Stimulated activated naive B cell treated with anti-CD40 and anti-IgM and Interleukin-4, amounts not matched to agents 10 μg/mL and 1 μg/mL and 100 μg/mL, for 72 hours (primary cell): ENCODE results near the gene ISX.

Source experiments
- ATAC-seq, 2 donors: fragments of 150-1000 bp; cut with Tn5 transposase; replicated peaks; 2 replicates each; pipeline ENCODE4 v1.10.0; 2021; ENCODE audit warnings: moderate library complexity in 1 of 2
- DNase-seq: peaks from one replicate; pipeline ENCODE4 v3.0.0; 2021
- H3K27ac Mint-ChIP-seq: one replicate; pipeline ENCODE4 v1.8.0; 2022; ENCODE audit warnings: mild to moderate bottlenecking, mixed read lengths
- H3K27me3 Mint-ChIP-seq, 2 donors: one replicate each; pipeline ENCODE4 v1.8.0; 2022; ENCODE audit warnings: mixed read lengths in 2 of 2
- H3K36me3 Mint-ChIP-seq, 2 donors: one replicate each; pipeline ENCODE4 v1.8.0; 2022; ENCODE audit warnings: mixed read lengths in 2 of 2, mild to moderate bottlenecking in 1 of 2
- H3K4me1 Mint-ChIP-seq, 2 donors: one replicate each; pipeline ENCODE4 v1.8.0; 2022; ENCODE audit warnings: mixed read lengths in 2 of 2, mild to moderate bottlenecking in 1 of 2
- H3K4me3 Mint-ChIP-seq, 2 donors: one replicate each; pipeline ENCODE4 v1.8.0; 2022; ENCODE audit warnings: mild to moderate bottlenecking in 2 of 2, mixed read lengths in 2 of 2, moderate library complexity in 1 of 2
- H3K9me3 Mint-ChIP-seq, 2 donors: one replicate each; pipeline ENCODE4 v1.8.0; 2022; ENCODE audit warnings: mixed read lengths in 2 of 2, mild to moderate bottlenecking in 1 of 2

ISX gene

DNA sequence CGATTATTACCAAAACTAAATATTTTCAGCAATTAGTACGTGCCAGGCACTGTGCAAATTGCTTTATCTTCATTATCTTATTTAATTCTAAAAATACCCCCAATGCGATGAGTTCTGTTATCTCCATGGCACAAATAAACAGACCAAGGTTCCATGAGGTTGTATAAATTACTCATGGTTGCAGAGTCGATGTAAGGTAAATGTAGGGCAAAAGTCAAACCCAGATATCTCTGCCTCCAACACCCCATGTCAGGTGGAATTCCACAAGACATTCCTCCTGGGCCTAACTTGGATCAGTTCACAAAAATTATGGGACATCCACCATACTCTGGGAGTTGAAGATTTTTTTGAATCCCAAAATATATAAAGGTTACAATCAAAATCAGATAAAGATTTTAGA, 43.7 kb downstream of the ISX start:
- H3K36me3 Mint-ChIP-seq: no peaks in the 10 kb centered on the region
- peaks cover 0 to 2% of the 10 kb centered on the region in 2 donors for H3K4me1 Mint-ChIP-seq
- ATAC-seq (no peak), DNase-seq (no peak)
- H3K4me3 Mint-ChIP-seq: no peak overlapping the region
- peaks cover 13 to 22% of the 10 kb centered on the region in 2 donors for H3K27me3 Mint-ChIP-seq
- H3K27ac Mint-ChIP-seq: no peak overlapping the region
- H3K9me3 Mint-ChIP-seq: peaks cover 5 to 9% of the 10 kb centered on the region in 2 donors

DNA sequence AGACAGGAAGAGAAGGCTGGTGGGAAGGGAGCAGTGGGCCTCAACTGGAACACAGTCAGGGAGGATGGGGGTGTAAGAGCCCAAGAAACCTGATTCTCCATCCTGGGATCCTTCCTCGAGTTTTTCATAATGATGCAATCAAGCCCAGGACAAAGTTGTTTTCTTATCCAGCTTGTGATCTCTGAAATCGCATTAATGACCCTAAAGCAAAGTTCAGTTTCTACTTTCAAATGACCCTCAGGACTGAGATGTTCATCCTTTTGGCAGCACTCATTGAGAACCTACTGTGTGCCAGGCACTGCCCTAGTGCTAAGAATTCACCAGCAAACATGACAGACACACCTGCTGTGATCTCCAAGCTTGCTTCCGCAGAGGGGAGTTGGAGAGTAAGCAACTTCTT, 45.3 kb downstream of the ISX start:
- Mint-ChIP-seq H3K36me3 (no peaks in the 10 kb centered on the region), H3K9me3 (peaks cover 5 to 9% of the 10 kb centered on the region in 2 donors), H3K27ac (no peak overlapping the region), H3K4me1 (peaks cover 0 to 4% of the 10 kb centered on the region in 2 donors), H3K27me3 (peaks cover 13 to 19% of the 10 kb centered on the region in 2 donors), H3K4me3 (no peak overlapping the region)
- DNase-seq (no peak), ATAC-seq (no peak)

GRCh38 chr22:35113341-35113740, 47.4 kb downstream of the ISX start:
- Mint-ChIP-seq H3K9me3 (peaks cover 2 to 3% of the 10 kb centered on the region in 2 donors), H3K27ac (no peak overlapping the region), H3K27me3 (peaks cover 18 to 19% of the 10 kb centered on the region in 2 donors), H3K4me3 (no peak overlapping the region), H3K4me1 (peaks cover 0 to 4% of the 10 kb centered on the region in 2 donors), H3K36me3 (no peaks in the 10 kb centered on the region)
- DNase-seq (no peak), ATAC-seq (no peak)

DNA sequence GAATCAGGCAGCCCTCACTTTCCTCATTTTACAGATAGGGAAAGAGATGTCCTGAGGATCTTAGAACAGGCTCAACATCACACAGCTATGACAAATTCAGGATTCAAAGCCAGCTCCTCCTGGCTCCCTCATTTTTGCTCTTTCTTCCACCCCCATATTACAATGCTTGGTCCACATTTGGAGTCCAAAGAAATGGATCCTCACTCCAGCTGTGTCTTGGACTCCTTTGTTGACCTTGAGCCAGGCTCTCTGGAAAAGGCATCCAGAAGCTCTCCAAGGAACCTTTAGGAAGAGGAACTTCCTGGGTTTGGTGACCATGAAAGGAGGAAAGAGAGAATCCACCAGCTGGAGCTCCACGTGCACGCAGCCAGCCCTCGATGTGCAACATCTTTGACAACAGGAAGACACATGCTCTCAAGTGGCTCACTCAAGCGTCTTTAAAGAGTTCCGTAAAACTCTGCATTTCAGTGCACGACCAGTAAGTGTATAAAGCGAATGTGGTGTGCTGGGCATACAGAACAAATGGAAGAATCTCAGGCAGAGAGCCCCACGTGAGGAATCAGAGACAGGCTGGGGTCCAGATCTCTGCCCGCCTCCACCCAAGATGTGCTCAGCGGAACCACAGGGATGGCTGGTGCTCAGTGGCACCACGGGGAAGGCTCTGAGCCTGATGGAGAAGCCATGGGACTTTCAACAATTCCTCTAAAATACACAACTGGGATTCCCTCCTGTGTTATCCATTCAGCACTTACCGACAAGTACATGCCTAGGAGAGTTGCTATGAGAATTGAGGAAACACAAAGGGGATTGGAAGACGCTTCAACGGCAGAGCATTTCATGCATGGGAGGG, 48.4 kb downstream of the ISX start:
- no peaks in the 10 kb centered on the region for H3K9me3 Mint-ChIP-seq
- no peaks in the 10 kb centered on the region for H3K36me3 Mint-ChIP-seq
- peaks cover 0 to 4% of the 10 kb centered on the region in 2 donors for H3K4me1 Mint-ChIP-seq
- ATAC-seq (no peak), DNase-seq (no peak)
- H3K4me3 Mint-ChIP-seq: no peak overlapping the region
- no peak overlapping the region for H3K27ac Mint-ChIP-seq
- H3K27me3 Mint-ChIP-seq: peaks cover 9 to 16% of the 10 kb centered on the region in 2 donors

GRCh38 chr22:35115515-35115914, 49.6 kb downstream of the ISX start:
- H3K27me3 Mint-ChIP-seq: peaks cover 6 to 12% of the 10 kb centered on the region in 2 donors
- H3K4me3 Mint-ChIP-seq: no peak overlapping the region
- peaks cover 0 to 4% of the 10 kb centered on the region in 2 donors for H3K4me1 Mint-ChIP-seq
- DNase-seq (no peak), ATAC-seq (no peak)
- no peak overlapping the region for H3K27ac Mint-ChIP-seq
- H3K36me3 Mint-ChIP-seq: no peaks in the 10 kb centered on the region
- H3K9me3 Mint-ChIP-seq: no peaks in the 10 kb centered on the region

- H3K4me1 Mint-ChIP-seq: peaks cover 0 to 4% of the 10 kb centered on the region in 2 donors
- peaks cover 0 to 8% of the 10 kb centered on the region in 2 donors for H3K27me3 Mint-ChIP-seq
- H3K27ac Mint-ChIP-seq: no peak overlapping the region
Observed at GRCh38 chr22:35116269-35116668, 50.3 kb downstream of the ISX start.

DNA sequence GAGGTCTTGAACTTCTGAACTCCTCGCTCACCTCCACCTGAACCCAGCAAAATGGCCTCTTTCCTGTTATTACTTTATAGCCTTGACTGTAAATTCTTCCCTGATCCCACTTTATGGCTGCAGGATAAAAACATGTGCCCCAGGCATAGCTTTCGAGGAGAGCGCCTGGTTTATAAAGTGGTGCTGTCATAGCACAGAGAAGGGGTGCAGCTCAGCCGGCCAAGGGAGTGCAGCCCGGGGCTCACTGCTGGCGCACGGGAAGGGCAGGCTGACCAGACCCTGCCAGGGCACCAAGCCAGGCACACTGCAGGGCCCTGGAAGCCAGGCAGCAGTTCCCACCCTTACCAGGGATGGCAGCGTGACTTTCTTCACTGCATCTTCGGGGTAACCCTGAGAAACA, 50.9 kb downstream of the ISX start:
- no peak overlapping the region for H3K4me3 Mint-ChIP-seq
- H3K27me3 Mint-ChIP-seq: peaks cover 0 to 8% of the 10 kb centered on the region in 2 donors
- no peak overlapping the region for H3K27ac Mint-ChIP-seq
- DNase-seq: no peak
- no peaks in the 10 kb centered on the region for H3K9me3 Mint-ChIP-seq
- H3K4me1 Mint-ChIP-seq: peaks cover 0 to 4% of the 10 kb centered on the region in 2 donors
- no peaks in the 10 kb centered on the region for H3K36me3 Mint-ChIP-seq
- no peak for ATAC-seq

More at GRCh38 chr22:35116269-35116668, 50.3 kb downstream of the ISX start:
- Mint-ChIP-seq H3K4me3 (no peak overlapping the region), H3K9me3 (no peaks in the 10 kb centered on the region), H3K36me3 (no peaks in the 10 kb centered on the region)
- no peak for DNase-seq
- ATAC-seq: no peak

- peaks cover 0 to 2% of the 10 kb centered on the region in 2 donors for H3K4me1 Mint-ChIP-seq
- ATAC-seq (no peak), DNase-seq (no peak)
- H3K36me3 Mint-ChIP-seq: no peaks in the 10 kb centered on the region
- no peak overlapping the region for H3K4me3 Mint-ChIP-seq
- H3K9me3 Mint-ChIP-seq: no peaks in the 10 kb centered on the region
- H3K27me3 Mint-ChIP-seq: peaks cover 13% of the 10 kb centered on the region in 2 donors
- no peak overlapping the region for H3K27ac Mint-ChIP-seq
Observed at GRCh38 chr22:35119494-35119893, 53.5 kb downstream of the ISX start.

DNA sequence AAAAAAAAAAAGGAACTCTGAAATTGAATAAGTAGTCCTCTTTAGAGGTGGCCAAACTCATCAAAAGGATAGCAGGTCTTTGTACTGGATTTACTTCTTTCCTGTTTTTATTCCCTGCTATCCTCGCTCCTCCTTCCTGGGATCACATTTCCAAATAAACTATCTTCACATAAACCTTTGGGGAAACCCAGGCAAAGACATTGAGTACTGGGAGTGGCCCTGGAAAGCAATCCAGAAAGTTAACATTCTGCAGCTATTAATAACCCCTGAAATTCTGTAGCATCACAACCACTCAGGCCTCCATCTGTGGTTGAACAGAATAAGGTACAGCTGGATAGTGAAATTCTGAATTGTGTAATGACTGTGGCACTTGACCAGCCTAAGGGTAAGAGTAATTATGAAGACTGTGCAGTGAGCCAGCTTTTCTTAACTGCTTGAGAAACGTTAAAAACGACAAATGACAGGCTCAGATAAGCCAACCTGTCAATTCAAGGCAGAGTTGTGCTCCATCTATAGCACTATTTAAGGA, 58.8 kb downstream of the ISX start:
- no peak overlapping the region for H3K4me3 Mint-ChIP-seq
- H3K4me1 Mint-ChIP-seq: peaks cover 0 to 7% of the 10 kb centered on the region in 2 donors
- peaks cover 0 to 3% of the 10 kb centered on the region in 2 donors for H3K9me3 Mint-ChIP-seq
- H3K36me3 Mint-ChIP-seq: no peaks in the 10 kb centered on the region
- ATAC-seq (no peak), DNase-seq (no peak)
- no peak overlapping the region for H3K27ac Mint-ChIP-seq
- H3K27me3 Mint-ChIP-seq: peaks cover 39 to 41% of the 10 kb centered on the region in 2 donors

- DNase-seq: peak; percentile 31
- peak; percentile 61 to 74 for ATAC-seq
- H3K27ac Mint-ChIP-seq: no peak overlapping the region
- peaks cover 47 to 49% of the 10 kb centered on the region in 2 donors for H3K27me3 Mint-ChIP-seq
- H3K4me3 Mint-ChIP-seq: no peak overlapping the region
- peaks cover 0 to 3% of the 10 kb centered on the region in 2 donors for H3K9me3 Mint-ChIP-seq
- no peaks in the 10 kb centered on the region for H3K36me3 Mint-ChIP-seq
- H3K4me1 Mint-ChIP-seq: peaks cover 0 to 7% of the 10 kb centered on the region in 2 donors
Observed at GRCh38 chr22:35126993-35127392, 61.0 kb downstream of the ISX start.

- no peaks in the 10 kb centered on the region for H3K36me3 Mint-ChIP-seq
- peaks cover 0 to 7% of the 10 kb centered on the region in 2 donors for H3K4me1 Mint-ChIP-seq
Observed at GRCh38 chr22:35128637-35129036, 62.7 kb downstream of the ISX start.

GRCh38 chr22:35131525-35132000, 65.6 kb downstream of the ISX start:
- ATAC-seq: no peak
- Mint-ChIP-seq H3K27ac (no peak overlapping the region), H3K27me3 (peaks cover 39 to 40% of the 10 kb centered on the region in 2 donors), H3K9me3 (peaks cover 0 to 3% of the 10 kb centered on the region in 2 donors), H3K36me3 (no peaks in the 10 kb centered on the region), H3K4me1 (peaks cover 0 to 7% of the 10 kb centered on the region in 2 donors), H3K4me3 (no peak overlapping the region)
- no peak for DNase-seq

More at GRCh38 chr22:35128637-35129036, 62.7 kb downstream of the ISX start:
- DNase-seq (no peak), ATAC-seq (peak in 1 of 2 donors; percentile 59)
- Mint-ChIP-seq H3K27me3 (peaks cover 48 to 55% of the 10 kb centered on the region in 2 donors), H3K4me3 (no peak overlapping the region), H3K9me3 (peaks cover 0 to 3% of the 10 kb centered on the region in 2 donors), H3K27ac (peak overlapping the region; percentile 10)

GRCh38 chr22:35132568-35132967, 66.6 kb downstream of the ISX start:
- peaks cover 0 to 6% of the 10 kb centered on the region in 2 donors for H3K4me1 Mint-ChIP-seq
- no peaks in the 10 kb centered on the region for H3K36me3 Mint-ChIP-seq
- H3K27me3 Mint-ChIP-seq: peaks cover 44 to 49% of the 10 kb centered on the region in 2 donors
- no peak overlapping the region for H3K4me3 Mint-ChIP-seq
- DNase-seq: no peak
- no peak for ATAC-seq
- H3K9me3 Mint-ChIP-seq: peaks cover 0 to 3% of the 10 kb centered on the region in 2 donors
- no peak overlapping the region for H3K27ac Mint-ChIP-seq

DNA sequence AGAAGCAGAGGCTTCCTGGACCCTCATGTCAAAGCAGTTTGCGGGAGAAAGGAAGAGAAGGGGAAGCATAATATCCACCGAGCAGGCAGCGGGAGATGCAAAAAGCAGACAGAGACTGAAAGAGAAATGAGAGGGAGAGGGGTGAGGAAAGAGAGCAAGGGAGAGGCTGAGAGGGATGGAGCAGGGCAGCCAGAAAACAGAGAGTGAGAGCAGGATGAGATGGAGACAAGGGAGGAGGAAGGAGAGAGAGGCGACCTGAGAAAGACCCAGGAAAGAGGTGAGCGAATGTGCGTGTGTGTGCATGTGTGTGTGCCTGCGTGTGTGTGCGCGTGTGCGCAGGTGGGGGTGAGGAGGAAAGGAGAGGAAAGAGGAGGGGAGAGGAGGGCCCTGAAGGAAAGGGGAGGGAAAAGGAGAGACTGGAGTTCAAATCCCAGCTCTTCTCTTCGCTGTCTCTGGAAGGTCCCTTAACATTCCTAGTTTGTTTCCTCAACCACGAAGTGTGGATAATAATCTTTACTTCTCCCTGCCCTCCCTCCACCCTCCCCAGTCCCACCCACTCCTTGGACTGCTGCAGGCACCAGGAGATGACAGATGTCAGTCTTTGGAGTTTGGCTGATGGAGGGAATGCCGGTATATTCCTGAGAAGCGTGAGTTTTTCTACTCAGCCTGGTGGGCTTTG, 67.9 kb downstream of the ISX start:
- no peaks in the 10 kb centered on the region for H3K36me3 Mint-ChIP-seq
- H3K27ac Mint-ChIP-seq: no peak overlapping the region
- peaks cover 45 to 46% of the 10 kb centered on the region in 2 donors for H3K27me3 Mint-ChIP-seq
- ATAC-seq (no peak), DNase-seq (no peak)
- peaks cover 0 to under 1% of the 10 kb centered on the region in 2 donors for H3K9me3 Mint-ChIP-seq
- H3K4me1 Mint-ChIP-seq: peaks cover 0 to under 1% of the 10 kb centered on the region in 2 donors
- H3K4me3 Mint-ChIP-seq: no peak overlapping the region
